Neural cell (in vitro differentiated cells): Measurements from ENCODE around the gene ATP6V1F. TPM values are rescaled to one million over a fixed set of nuclear protein-coding genes. Genes with fewer than 3 reads are reported as not detected.
"Not testable (repeated sequence)": the region's sequence is repeated elsewhere in the genome, so short reads cannot be mapped to it uniquely, and the experiment has no call there.

ENCODE experiments used
- H2AFZ ChIP-seq: fragments of 200-600, 300-800 bp; sonication (generic), shearing (Covaris generic); 2 replicates; pipeline ENCODE4 v1.6.0; 2014; ENCODE audit warnings: low read depth, mild to moderate bottlenecking, antibody characterized with exemption, low read length, moderate library complexity
- H3F3A ChIP-seq: fragments of 200-600 bp; shearing (Covaris generic); 2 replicates; pipeline ENCODE4 v1.6.1; 2016; ENCODE audit warnings: mild to moderate bottlenecking, moderate library complexity, mixed read lengths, antibody characterized with exemption, low read length; ENCODE audit not compliant: insufficient read depth, poor library complexity, severe bottlenecking
- H3K27ac ChIP-seq: fragments of 200-600, 300-800 bp; sonication (generic), shearing (Covaris generic); 2 replicates; pipeline ENCODE4 v1.5.1; 2014; ENCODE audit warnings: mild to moderate bottlenecking, low read length, moderate library complexity
- H3K27me3 ChIP-seq: fragments of 300-800, 200-600 bp; sonication (generic), shearing (Covaris generic); 2 replicates; pipeline ENCODE4 v1.6.0; 2014; ENCODE audit warnings: mild to moderate bottlenecking, low read depth, low read length, moderate library complexity; ENCODE audit not compliant: insufficient read depth
- H3K36me3 ChIP-seq: fragments of 300-800, 200-600 bp; sonication (generic), shearing (Covaris generic); 2 replicates; pipeline ENCODE4 v1.5.1; 2014; ENCODE audit warnings: mild to moderate bottlenecking, antibody characterized with exemption, low read length, moderate library complexity; ENCODE audit not compliant: insufficient read depth
- H3K4me2 ChIP-seq: fragments of 300-800, 200-600 bp; sonication (generic), shearing (Covaris generic); 2 replicates; pipeline ENCODE4 v1.6.0; 2014; ENCODE audit warnings: mild to moderate bottlenecking, low read length
- H3K4me3 ChIP-seq: fragments of 300-800, 200-600 bp; sonication (generic), shearing (Covaris generic); 2 replicates; pipeline ENCODE4 v1.5.1; 2014; ENCODE audit warnings: mild to moderate bottlenecking, low read length, moderate library complexity
- H3K79me2 ChIP-seq: fragments of 200-600 bp; shearing (Covaris generic); replicated peaks from 2 replicates; pipeline ENCODE4 v1.6.0; 2014; ENCODE audit warnings: mild to moderate bottlenecking, low read length, moderate library complexity; ENCODE audit not compliant: insufficient read depth
- H3K9ac ChIP-seq: fragments of 300-800, 200-600 bp; sonication (generic), shearing (Covaris generic); 2 replicates; pipeline ENCODE4 v1.6.1; 2016; ENCODE audit warnings: mild to moderate bottlenecking, low read length, mixed read lengths
- H3K9me2 ChIP-seq: fragments of 200-600 bp; shearing (Covaris generic); 2 replicates; pipeline ENCODE4 v1.6.1; 2016; ENCODE audit warnings: mild to moderate bottlenecking, low read length, mixed read lengths; ENCODE audit not compliant: insufficient read depth
- H3K9me3 ChIP-seq: fragments of 200-600, 300-800 bp; sonication (generic), shearing (Covaris generic); 2 replicates; pipeline ENCODE4 v1.6.1; 2016; ENCODE audit warnings: mild to moderate bottlenecking, mixed run types, low read length, moderate library complexity, mixed read lengths
- H4K20me1 ChIP-seq: fragments of 200-600 bp; shearing (Covaris generic); 2 replicates; pipeline ENCODE4 v1.6.1; 2016; ENCODE audit warnings: mild to moderate bottlenecking, mixed run types; ENCODE audit not compliant: insufficient read depth
- CTCF ChIP-seq: fragments of 450-650 bp; IDR thresholded peaks from 2 replicates; pipeline ENCODE4 v1.5.1; 2014; ENCODE audit warnings: antibody characterized with exemption, mild to moderate bottlenecking, moderate library complexity; ENCODE audit not compliant: poor library complexity, severe bottlenecking
- EP300 ChIP-seq: fragments of 450-650 bp; conservative IDR thresholded peaks from 2 replicates; pipeline ENCODE4 v1.6.1; 2014; ENCODE audit warnings: antibody characterized with exemption, mild to moderate bottlenecking, moderate library complexity; ENCODE audit not compliant: poor library complexity, severe bottlenecking
- EZH2 ChIP-seq: fragments of 200-600, 300-800 bp; shearing (Covaris generic), sonication (generic); IDR thresholded peaks from 2 replicates; pipeline ENCODE4 v1.6.1; 2014; ENCODE audit warnings: antibody characterized with exemption, low read length, borderline replicate concordance, mild to moderate bottlenecking; ENCODE audit not compliant: insufficient read depth, poor library complexity, severe bottlenecking
- MXI1 ChIP-seq: fragments of 450-650 bp; conservative IDR thresholded peaks from 2 replicates; pipeline ENCODE4 v1.6.1; 2014; ENCODE audit warnings: antibody characterized with exemption, mild to moderate bottlenecking; ENCODE audit not compliant: poor library complexity, severe bottlenecking
- POLR2AphosphoS5 ChIP-seq: IDR thresholded peaks from 2 replicates; pipeline ENCODE4 v1.6.1; 2012
- RAD21 ChIP-seq: fragments of 450-650 bp; conservative IDR thresholded peaks from 2 replicates; pipeline ENCODE4 v1.6.1; 2014; ENCODE audit warnings: antibody characterized with exemption, mild to moderate bottlenecking, moderate library complexity
- REST ChIP-seq: IDR thresholded peaks from 2 replicates; pipeline ENCODE4 v1.6.1; 2012; ENCODE audit warnings: borderline replicate concordance
- SMC3 ChIP-seq: fragments of 450-650 bp; conservative IDR thresholded peaks from 2 replicates; pipeline ENCODE4 v1.6.1; 2014; ENCODE audit warnings: antibody characterized with exemption, mild to moderate bottlenecking, moderate library complexity; ENCODE audit not compliant: poor library complexity
- TAF1 ChIP-seq: IDR thresholded peaks from 2 replicates; pipeline ENCODE4 v1.6.1; 2012; ENCODE audit warnings: low read depth
- polyA plus RNA-seq: library from polyadenylated mRNA; depleted of rRNA; stranded (reverse); fragments of >200 nt; gene quantifications from 2 replicates; pipeline ENCODE4 v1.2.3, GENCODE V29; 2014

The ATP6V1F gene
- polyA plus RNA-seq, 1 donor from 2014 or later = 246 TPM

GRCh38 chr7:128912281-128912680, 49.6 kb downstream of the ATP6V1F start:
- no peak overlapping the region for H3K4me3 ChIP-seq
- H3K79me2 ChIP-seq = no peaks in the 10 kb centered on the region
- H3K27me3 ChIP-seq = peaks cover 49% of the 10 kb centered on the region
- no peaks in the 10 kb centered on the region for H3K9me3 ChIP-seq
- H4K20me1 ChIP-seq = no peaks in the 10 kb centered on the region
- no peak overlapping the region for H3K4me2 ChIP-seq
- no peak overlapping the region for H3K9ac ChIP-seq
- no peak overlapping the region for H2AFZ ChIP-seq
- no peaks in the 10 kb centered on the region for H3F3A ChIP-seq
- H3K9me2 ChIP-seq = no peaks in the 10 kb centered on the region
- H3K27ac ChIP-seq = no peak overlapping the region
- TF ChIP-seq SMC3 = no peak
- no peak for TF ChIP-seq RAD21
- TF ChIP-seq REST = no peak
- no peak for TF ChIP-seq EP300
- no peak for TF ChIP-seq MXI1
- TF ChIP-seq TAF1 = no peak
- no peak for TF ChIP-seq CTCF
- H3K36me3 ChIP-seq = no peaks in the 10 kb centered on the region

- not testable (repeated sequence) for H3K79me2 ChIP-seq, H3K9me3 ChIP-seq, H4K20me1 ChIP-seq, H3K9me2 ChIP-seq, H3K4me2 ChIP-seq, H3F3A ChIP-seq, H3K4me3 ChIP-seq, H3K36me3 ChIP-seq, H3K27ac ChIP-seq, H3K9ac ChIP-seq, H2AFZ ChIP-seq
- H3K27me3 ChIP-seq = peaks cover 49% of the 10 kb centered on the region
Observed at GRCh38 chr7:128912709-128913495, 50.2 kb downstream of the ATP6V1F start.

GRCh38 chr7:128913870-128914565, 51.4 kb downstream of the ATP6V1F start:
- no peaks in the 10 kb centered on the region for H4K20me1 ChIP-seq
- TF ChIP-seq MXI1 (no peak), POLR2AphosphoS5 (no peak), EP300 (no peak), EZH2 (no peak), CTCF (no peak), TAF1 (no peak), RAD21 (no peak), SMC3 (no peak)
- H3K36me3 ChIP-seq = no peaks in the 10 kb centered on the region
- H3K27ac ChIP-seq = no peak overlapping the region
- peaks cover 49% of the 10 kb centered on the region for H3K27me3 ChIP-seq
- no peak overlapping the region for H3K4me2 ChIP-seq
- no peak overlapping the region for H3K9ac ChIP-seq
- H3K79me2 ChIP-seq = no peaks in the 10 kb centered on the region
- no peaks in the 10 kb centered on the region for H3F3A ChIP-seq
- no peaks in the 10 kb centered on the region for H3K9me3 ChIP-seq
- H2AFZ ChIP-seq = no peak overlapping the region
- H3K9me2 ChIP-seq = no peaks in the 10 kb centered on the region
- H3K4me3 ChIP-seq = no peak overlapping the region
